Psoas muscle (tissue), 8 donors: Measurements from ENCODE around the gene SIPA1. TPM values are rescaled to one million over a fixed set of nuclear protein-coding genes. Genes with fewer than 3 reads are reported as not detected.

Source experiments
- ATAC-seq, 4 donors: fragments of 200-7000 bp; cut with Tn5 transposase; one replicate each; pipeline ENCODE4 v1.9.1; 2020; ENCODE audit warnings: moderate library complexity in 3 of 4, mild to moderate bottlenecking in 2 of 4
- DNase-seq, 2 donors: peaks; one replicate each; pipeline ENCODE4 v3.0.0-alpha.2; 2020
- H3K27ac ChIP-seq: fragments of 200-600 bp; one replicate; pipeline ENCODE4 v1.8.0; 2022
- H3K27me3 ChIP-seq, 3 donors: fragments of 200-600 bp in 1 of 3; one replicate each; pipeline versions ENCODE4 v1.6.1 to v1.8.0; 2013 to 2022; ENCODE audit warnings: low read length in 2 of 3, mild to moderate bottlenecking in 2 of 3, moderate library complexity in 1 of 3; ENCODE audit not compliant: insufficient read depth in 3 of 3
- H3K36me3 ChIP-seq, 2 donors: fragments of 200-600 bp in 1 of 2; one replicate each; pipeline versions ENCODE4 v1.6.1 to v1.8.0; 2013 to 2022; ENCODE audit warnings: low read depth in 1 of 2, mild to moderate bottlenecking in 1 of 2, moderate library complexity in 1 of 2; ENCODE audit not compliant: insufficient read depth in 1 of 2
- H3K4me1 ChIP-seq: fragments of 200-600 bp; one replicate; pipeline ENCODE4 v1.8.0; 2022
- H3K4me3 ChIP-seq: fragments of 200-600 bp; one replicate; pipeline ENCODE4 v1.8.0; 2022; ENCODE audit warnings: mild to moderate bottlenecking
- H3K9me3 ChIP-seq: fragments of 200-600 bp; one replicate; pipeline ENCODE4 v1.8.0; 2022
- CTCF ChIP-seq: fragments of 200-600 bp; IDR thresholded peaks from one replicate; pipeline ENCODE4 v1.8.0; 2022; ENCODE audit warnings: antibody characterized with exemption
- WGBS, 3 donors: extraction: QIAGEN DNeasy Blood & Tissue Kit; methylation state at CpG; one replicate each; pipeline versions ENCODE4 v1.1.6 to v1.1.7; 2013; 5-methylcytosine and 5-hydroxymethylcytosine counted together
- intact Hi-C, 2 donors: fragments of 100-400 bp; cut with DNase I; formaldehyde crosslinking; loops; one replicate each; pipeline versions ENCODE4 v1.11.0 to v1.14.2; 2022
- polyA plus RNA-seq, 3 donors: library from polyadenylated mRNA; stranded (reverse); fragments of 200-250 nt; gene quantifications; one replicate each; pipeline ENCODE4 v1.2.3, GENCODE V29; 2013
- total RNA-seq, 4 donors: library from RNA; stranded (reverse); fragmentation: NEBNext Ultra II Directional in 2 of 4; extraction: Animal tissue kit (Norgen Biotek cat#: 25700) in 2 of 4; gene quantifications; one replicate each; pipeline versions ENCODE4 v1.2.1 to v1.2.4, GENCODE V29; 2021 to 2023
- donor health status: healthy with polysubstance abuse.
- donor health status: DM: no; HTN: no; CAD: no; lungs with moderate emphysema.
- donor health status: Bipolar disorder and iron deficiency.
- donor health status: healthy.
- donor health status: DM: yes; HTN: yes; CAD: no.
- donor health status: DM: no; HTN: no; CAD: no.
- donor health status: DM: no; HTN: no; CAD: no.
- donor health status: DM: yes; HTN: yes; CAD: no.

SIPA1 gene
- total and polyA plus RNA-seq, 7 donors: 7.9 to 17.4 (median 12.3) TPM

- WGBS, 3 donors: 91 to 94% (median 93%) methylated on average over 13 of the region's 13 CpGs
- Histone ChIP-seq H3K27me3 (no peaks in the 10 kb centered on the region), H3K4me3 (no peak overlapping the region), H3K27ac (no peak overlapping the region), H3K36me3 (peaks cover 9 to 98% of the 10 kb centered on the region in 2 donors), H3K4me1 (no peaks in the 10 kb centered on the region), H3K9me3 (no peaks in the 10 kb centered on the region)
- DNase-seq (no peak), ATAC-seq (no peak)
- intact Hi-C loops: loop anchor here in 1 of 2 donors (5.0 kb wide), 1 partner anchor 190 kb away; no protein-coding TSS in a partner anchor
- TF ChIP-seq CTCF: no peak
Measured at GRCh38 chr11:65627202-65627601, 10.7 kb upstream of the SIPA1 start.

- 92 to 96% (median 96%) methylated on average over 12 to 14 of the region's 14 CpGs for WGBS, 3 donors
- no peaks in the 10 kb centered on the region for H3K27me3 ChIP-seq
- TF ChIP-seq CTCF: no peak
- intact Hi-C loops: loop anchor here in 1 of 2 donors (5.0 kb wide), 1 partner anchor 188 kb away; no protein-coding TSS in a partner anchor
- no peak for ATAC-seq
- peaks cover 9 to 97% of the 10 kb centered on the region in 2 donors for H3K36me3 ChIP-seq
- H3K4me1 ChIP-seq: no peaks in the 10 kb centered on the region
- H3K4me3 ChIP-seq: no peak overlapping the region
- H3K27ac ChIP-seq: no peak overlapping the region
- no peak for DNase-seq
- no peaks in the 10 kb centered on the region for H3K9me3 ChIP-seq
Measured at GRCh38 chr11:65629579-65629978, 8.3 kb upstream of the SIPA1 start.

GRCh38 chr11:65630215-65630614 is 7.7 kb upstream of the SIPA1 start:
- no peaks in the 10 kb centered on the region for H3K4me1 ChIP-seq
- no peak for ATAC-seq
- no peaks in the 10 kb centered on the region for H3K9me3 ChIP-seq
- intact Hi-C loops: no loop called here
- H3K4me3 ChIP-seq: no peak overlapping the region
- 75 to 87% (median 80%) methylated on average over 11 of the region's 11 CpGs for WGBS, 3 donors
- TF ChIP-seq CTCF: no peak
- no peak for DNase-seq
- no peaks in the 10 kb centered on the region for H3K27me3 ChIP-seq
- H3K36me3 ChIP-seq: peaks cover 11 to 97% of the 10 kb centered on the region in 2 donors
- no peak overlapping the region for H3K27ac ChIP-seq

- ATAC-seq (no peak), DNase-seq (no peak)
- Histone ChIP-seq H3K4me3 (no peak overlapping the region), H3K36me3 (peaks cover 15 to 84% of the 10 kb centered on the region in 2 donors), H3K9me3 (no peaks in the 10 kb centered on the region), H3K27ac (no peak overlapping the region), H3K4me1 (peaks cover 8% of the 10 kb centered on the region), H3K27me3 (no peaks in the 10 kb centered on the region)
- 85 to 88% (median 87%) methylated on average over 20 of the region's 20 CpGs for WGBS, 3 donors
- intact Hi-C loops: loop anchor here in 1 of 2 donors (2.0 kb wide), 1 partner anchor 129 kb away; no protein-coding TSS in a partner anchor
- TF ChIP-seq CTCF: no peak
Measured at GRCh38 chr11:65633390-65634108, 4.4 kb upstream of the SIPA1 start.
